H1 (cell line): ENCODE results near the gene APP. TPM values are rescaled to one million over a fixed set of nuclear protein-coding genes. Genes with fewer than 3 reads are reported as not detected.

Source experiments
- CTCF ChIA-PET: fragments of 300-600 bp; sonication (Branson Sonifier 250); formaldehyde crosslinking; loops from one replicate; lab custom pipeline; 2021; ENCODE audit not compliant: partially characterized antibody; lab: Charles Lee
- POLR2A ChIA-PET: fragments of 300-600 bp; sonication (Branson Sonifier 250); formaldehyde crosslinking; loops from one replicate; lab custom pipeline; 2021; ENCODE audit warnings: inconsistent platforms; ENCODE audit not compliant: partially characterized antibody; lab: Charles Lee
- DNase-seq, 2 experiments: peaks; one replicate each; pipeline versions ENCODE4 v3.0.0 to v3.0.0-alpha.2; 2010 to 2022; ENCODE audit warnings: low spot score in 2 of 2, low read depth in 1 of 2, mixed read lengths in 1 of 2
- FAIRE-seq: peaks from 2 replicates; lab custom pipeline; 2011; peaks lifted over from hg19 to GRCh38; lab: Jason Lieb, UNC
- H2AFZ ChIP-seq: 2 replicates; pipeline ENCODE4 v1.8.1; 2012; ENCODE audit warnings: low read length, inconsistent platforms
- H2AK5ac ChIP-seq: 2 replicates; pipeline ENCODE4 v1.6.1; 2013; ENCODE audit warnings: low read depth, low read length
- H2BK120ac ChIP-seq: replicated peaks from 2 replicates; pipeline ENCODE3; 2013; ENCODE audit warnings: low read depth, low read length, inconsistent platforms
- H2BK12ac ChIP-seq: 2 replicates; pipeline ENCODE4 v1.6.1; 2013; ENCODE audit warnings: low read depth, low read length
- H2BK15ac ChIP-seq: 2 replicates; pipeline ENCODE4 v1.6.1; 2013; ENCODE audit warnings: low read length
- H2BK20ac ChIP-seq: 2 replicates; pipeline ENCODE4 v1.6.1; 2013; ENCODE audit warnings: low read length
- H2BK5ac ChIP-seq: 2 replicates; pipeline ENCODE4 v1.6.1; 2013; ENCODE audit warnings: low read depth, low read length
- H3K14ac ChIP-seq: 2 replicates; pipeline ENCODE4 v1.6.1; 2013; ENCODE audit warnings: inconsistent platforms; ENCODE audit not compliant: insufficient read length
- H3K18ac ChIP-seq: 2 replicates; pipeline ENCODE4 v1.6.1; 2013; ENCODE audit warnings: low read length; ENCODE audit errors: extremely low read depth
- H3K23ac ChIP-seq: 2 replicates; pipeline ENCODE4 v1.6.1; 2013; ENCODE audit warnings: inconsistent platforms; ENCODE audit not compliant: insufficient read length
- H3K23me2 ChIP-seq: 2 replicates; pipeline ENCODE4 v1.6.1; 2013; ENCODE audit warnings: low read depth, low read length
- H3K27ac ChIP-seq: 2 replicates; pipeline ENCODE4 v1.6.1; 2011; ENCODE audit warnings: low read depth, low read length, inconsistent platforms
- H3K27me3 ChIP-seq, 4 experiments: replicated peaks in 1 of 4; 1 replicate in 1 of 4; 2 replicates in 3 of 4; pipeline versions ENCODE4 v1.6.1 to v1.8.1; 2011 to 2013; ENCODE audit warnings: low read length in 3 of 4, mild to moderate bottlenecking in 3 of 4, inconsistent platforms in 2 of 4, mixed read lengths in 2 of 4, moderate library complexity in 1 of 4; ENCODE audit not compliant: control insufficient read depth in 3 of 4, insufficient read depth in 3 of 4; ENCODE audit errors: extremely low read depth in 1 of 4
- H3K36me3 ChIP-seq, 4 experiments: 2 replicates each; pipeline versions ENCODE4 v1.6.1 to v1.8.1; 2011 to 2013; ENCODE audit warnings: mild to moderate bottlenecking in 4 of 4, low read length in 3 of 4, moderate library complexity in 2 of 4, control low read depth in 1 of 4, inconsistent platforms in 1 of 4; ENCODE audit not compliant: insufficient read depth in 4 of 4, control insufficient read depth in 2 of 4
- H3K4ac ChIP-seq: replicated peaks from 2 replicates; pipeline ENCODE3; 2013; ENCODE audit warnings: low read length, low read depth, mixed read lengths, inconsistent platforms; ENCODE audit not compliant: insufficient read length
- H3K4me1 ChIP-seq, 4 experiments: replicated peaks in 1 of 4; 1 replicate in 1 of 4; 2 replicates in 3 of 4; pipeline versions ENCODE4 v1.6.1 to v1.8.1; 2011 to 2013; ENCODE audit warnings: low read length in 3 of 4, inconsistent platforms in 2 of 4, mixed read lengths in 1 of 4; ENCODE audit not compliant: insufficient read depth in 4 of 4, control insufficient read depth in 3 of 4
- H3K4me2 ChIP-seq, 2 experiments: 2 replicates each; pipeline versions ENCODE4 v1.6.1 to v1.8.1; 2011 to 2013; ENCODE audit warnings: low read depth in 2 of 2, low read length in 2 of 2, control low read depth in 1 of 2, inconsistent platforms in 1 of 2, mild to moderate bottlenecking in 1 of 2; ENCODE audit not compliant: insufficient read depth in 1 of 2
- H3K4me3 ChIP-seq, 4 experiments: fragments of 200-600, 300-600 bp in 1 of 4; sonication (generic), shearing (Covaris generic), sonication (Bioruptor Twin) in 1 of 4; 2 replicates each; pipeline versions ENCODE4 v1.5.1 to v1.8.1; 2011 to 2016; ENCODE audit warnings: low read length in 4 of 4, low read depth in 3 of 4, control low read depth in 2 of 4, inconsistent platforms in 2 of 4, mild to moderate bottlenecking in 2 of 4, mixed read lengths in 1 of 4, moderate library complexity in 1 of 4; ENCODE audit not compliant: insufficient read depth in 2 of 4; ENCODE audit errors: extremely low read depth in 1 of 4
- H3K56ac ChIP-seq: replicated peaks from 2 replicates; pipeline ENCODE3; 2013; ENCODE audit warnings: low read depth, mild to moderate bottlenecking, mixed read lengths, low read length, inconsistent platforms; ENCODE audit not compliant: insufficient read length
- H3K79me1 ChIP-seq: 2 replicates; pipeline ENCODE4 v1.6.1; 2013; ENCODE audit warnings: low read depth, low read length, control low read depth
- H3K79me2 ChIP-seq, 2 experiments: 2 replicates each; pipeline versions ENCODE4 v1.6.1 to v1.8.1; 2012 to 2013; ENCODE audit warnings: low read length in 2 of 2, mild to moderate bottlenecking in 2 of 2, inconsistent platforms in 1 of 2; ENCODE audit not compliant: insufficient read depth in 2 of 2, control insufficient read depth in 1 of 2
- H3K9ac ChIP-seq, 4 experiments: replicated peaks in 1 of 4; 1 replicate in 1 of 4; 2 replicates in 3 of 4; pipeline versions ENCODE4 v1.6.1 to v1.8.1; 2011 to 2013; ENCODE audit warnings: low read depth in 3 of 4, low read length in 3 of 4, control low read depth in 2 of 4, mild to moderate bottlenecking in 2 of 4, moderate library complexity in 2 of 4, inconsistent platforms in 1 of 4; ENCODE audit errors: extremely low read depth in 1 of 4
- H3K9me3 ChIP-seq, 2 experiments: 2 replicates each; pipeline versions ENCODE4 v1.6.1 to v1.8.1; 2012 to 2013; ENCODE audit warnings: mild to moderate bottlenecking in 2 of 2, moderate library complexity in 2 of 2, control low read depth in 1 of 2, inconsistent platforms in 1 of 2, low read depth in 1 of 2, low read length in 1 of 2, mixed read lengths in 1 of 2; ENCODE audit not compliant: insufficient read depth in 2 of 2
- H4K20me1 ChIP-seq, 2 experiments: replicated peaks in 1 of 2; 2 replicates each; pipeline versions ENCODE3 to v1.8.1; 2011 to 2013; ENCODE audit warnings: inconsistent platforms in 2 of 2, low read length in 2 of 2, mild to moderate bottlenecking in 1 of 2; ENCODE audit not compliant: insufficient read depth in 2 of 2, control insufficient read depth in 1 of 2
- H4K5ac ChIP-seq: 2 replicates; pipeline ENCODE4 v1.6.1; 2013; ENCODE audit warnings: low read length, low read depth, mixed read lengths, inconsistent platforms; ENCODE audit not compliant: insufficient read length
- H4K8ac ChIP-seq: 2 replicates; pipeline ENCODE4 v1.8.0; 2013; ENCODE audit warnings: mild to moderate bottlenecking, moderate library complexity, low read length, inconsistent platforms; ENCODE audit not compliant: insufficient read depth; ENCODE audit errors: extremely low read depth
- H4K91ac ChIP-seq: replicated peaks from 2 replicates; pipeline ENCODE3; 2013; ENCODE audit warnings: low read length, mixed read lengths, inconsistent platforms; ENCODE audit not compliant: insufficient read length
- GTF2F1 ChIP-seq: IDR thresholded peaks from 2 replicates; pipeline ENCODE4 v1.6.1; 2012; ENCODE audit warnings: low read depth, low read length, improper control_type of control experiment, borderline replicate concordance
- HDAC2 ChIP-seq, 2 experiments: fragments of 300-600 bp in 1 of 2; sonication (generic) in 1 of 2; IDR thresholded peaks; 2 replicates each; pipeline ENCODE4 v1.6.1; 2011 to 2012; ENCODE audit warnings: low read depth in 2 of 2, low read length in 2 of 2, mild to moderate bottlenecking in 2 of 2, moderate library complexity in 2 of 2, borderline replicate concordance in 1 of 2, inconsistent platforms in 1 of 2
- HDAC6 ChIP-seq: IDR thresholded peaks from one replicate; pipeline ENCODE4 v1.7.1; 2012; ENCODE audit warnings: low read depth, mild to moderate bottlenecking, inconsistent platforms, low read length, moderate library complexity
- RAD21 ChIP-seq, 2 experiments: IDR thresholded peaks in 1 of 2; conservative IDR thresholded peaks in 1 of 2; 2 replicates each; pipeline ENCODE4 v1.6.1; 2011; ENCODE audit warnings: low read depth in 2 of 2, low read length in 2 of 2, improper control_type of control experiment in 1 of 2, inconsistent platforms in 1 of 2, mild to moderate bottlenecking in 1 of 2, moderate library complexity in 1 of 2
- RNF2 ChIP-seq: fragments of 200-900, 300-1000 bp; sonication (generic); IDR thresholded peaks from 2 replicates; pipeline ENCODE4 v1.7.1; 2016; ENCODE audit warnings: borderline replicate concordance, low read depth, mild to moderate bottlenecking, antibody characterized with exemption, low read length; ENCODE audit not compliant: poor library complexity, severe bottlenecking; ENCODE audit errors: missing control alignments
- SIRT6 ChIP-seq: IDR thresholded peaks from one replicate; pipeline ENCODE4 v1.7.1; 2012; ENCODE audit warnings: low read length, inconsistent platforms
- TBP ChIP-seq: IDR thresholded peaks from 2 replicates; pipeline ENCODE4 v1.6.1; 2011; ENCODE audit warnings: low read depth, low read length, improper control_type of control experiment
- WGBS, 2 experiments: shearing (Covaris generic) in 1 of 2; methylation state at CpG; one replicate each; pipeline versions ENCODE4 v1.1.6 to v1.1.7; 2013 to 2015; ENCODE audit warnings: low lambda C conversion rate in 2 of 2, mixed read lengths in 2 of 2, inconsistent platforms in 1 of 2, low coverage in 1 of 2, missing lambda C conversion rate in 1 of 2; ENCODE audit not compliant: insufficient replicate concordance in 2 of 2, insufficient coverage in 1 of 2, insufficient read length in 1 of 2; ENCODE audit errors: extremely low coverage in 1 of 2, missing lambda C conversion rate in 1 of 2; 5-methylcytosine and 5-hydroxymethylcytosine counted together
- polyA plus RNA-seq, 7 experiments: library from polyadenylated mRNA; depleted of rRNA in 3 of 7; stranded (reverse) in 5 of 7; unstranded in 2 of 7; fragments of >200 nt in 5 of 7; fragments of 200-250 nt in 2 of 7; gene quantifications; 1 replicate in 5 of 7; 2 replicates in 1 of 7; 4 replicates in 1 of 7; pipeline versions ENCODE4 v1.2.1 to v1.2.3, GENCODE V29; 2011 to 2013; ENCODE audit warnings: missing spikeins in 2 of 7, mixed read lengths in 2 of 7
- total RNA-seq: library from RNA; stranded (reverse); fragmentation: NEBNext Ultra II Directional; extraction: Animal tissue kit (Norgen Biotek cat#: 25700); gene quantifications from 2 replicates; pipeline ENCODE4 v1.2.1, GENCODE V29; 2021
- TF ChIP-seq, protein P1 (sequence below): IDR thresholded peaks from 2 replicates; pipeline ENCODE4 v1.6.1; 2012; ENCODE audit warnings: inconsistent platforms
- TF ChIP-seq, protein P2 (sequence below), 3 experiments: IDR thresholded peaks; 1 replicate in 2 of 3; 2 replicates in 1 of 3; pipeline versions ENCODE4 v1.5.1 to v1.6.1; 2011; ENCODE audit warnings: low read length in 3 of 3, mild to moderate bottlenecking in 3 of 3, inconsistent platforms in 2 of 3, low read depth in 1 of 3, moderate library complexity in 1 of 3; ENCODE audit not compliant: insufficient read depth in 1 of 3; ENCODE audit errors: control extremely low read depth in 1 of 3

Gene APP
- total and polyA plus RNA-seq, 2 of the 8 experiments (the other 6 are each of a cell fraction or from before 2014, with no cell fraction given): 375 to 551 TPM

DNA sequence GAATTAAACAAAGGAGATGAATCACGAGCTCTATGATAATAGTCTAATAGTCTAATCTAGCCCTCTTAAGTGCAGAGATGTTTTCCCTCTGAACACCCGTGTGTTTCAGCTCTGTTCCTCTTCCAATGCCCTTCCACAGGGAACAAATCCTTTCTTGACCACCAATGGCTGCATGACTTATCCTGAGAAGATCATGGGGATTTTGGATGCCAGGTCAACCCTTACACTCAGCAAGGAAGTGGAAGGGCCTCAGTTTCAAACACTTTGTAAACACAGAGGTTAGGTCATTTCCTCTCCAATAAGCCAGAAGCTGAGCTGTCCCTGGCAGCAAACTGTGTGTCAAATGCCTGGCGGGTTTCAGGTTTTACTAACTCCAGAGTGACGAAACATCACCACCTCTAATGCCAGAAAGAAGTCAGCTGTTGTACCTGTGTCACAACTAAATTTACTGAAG is 235.8 kb downstream of the APP start:
- FAIRE-seq: no peak
- CTCF ChIA-PET: interaction anchor here (0.8 to 1.4 kb wide), 3 partner anchors 13 to 39 kb away, joined by 4 to 6 read pairs (median 4); no protein-coding TSS in a partner anchor
- TF ChIP-seq GTF2F1: no peak
- no peak for TF ChIP-seq RNF2
- no peak for TF ChIP-seq SIRT6
- TF ChIP-seq HDAC6: no peak
- no peak for TF ChIP-seq TBP
- TF ChIP-seq, protein P1, sequence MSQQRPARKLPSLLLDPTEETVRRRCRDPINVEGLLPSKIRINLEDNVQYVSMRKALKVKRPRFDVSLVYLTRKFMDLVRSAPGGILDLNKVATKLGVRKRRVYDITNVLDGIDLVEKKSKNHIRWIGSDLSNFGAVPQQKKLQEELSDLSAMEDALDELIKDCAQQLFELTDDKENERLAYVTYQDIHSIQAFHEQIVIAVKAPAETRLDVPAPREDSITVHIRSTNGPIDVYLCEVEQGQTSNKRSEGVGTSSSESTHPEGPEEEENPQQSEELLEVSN: no peak
- TF ChIP-seq, protein P2, sequence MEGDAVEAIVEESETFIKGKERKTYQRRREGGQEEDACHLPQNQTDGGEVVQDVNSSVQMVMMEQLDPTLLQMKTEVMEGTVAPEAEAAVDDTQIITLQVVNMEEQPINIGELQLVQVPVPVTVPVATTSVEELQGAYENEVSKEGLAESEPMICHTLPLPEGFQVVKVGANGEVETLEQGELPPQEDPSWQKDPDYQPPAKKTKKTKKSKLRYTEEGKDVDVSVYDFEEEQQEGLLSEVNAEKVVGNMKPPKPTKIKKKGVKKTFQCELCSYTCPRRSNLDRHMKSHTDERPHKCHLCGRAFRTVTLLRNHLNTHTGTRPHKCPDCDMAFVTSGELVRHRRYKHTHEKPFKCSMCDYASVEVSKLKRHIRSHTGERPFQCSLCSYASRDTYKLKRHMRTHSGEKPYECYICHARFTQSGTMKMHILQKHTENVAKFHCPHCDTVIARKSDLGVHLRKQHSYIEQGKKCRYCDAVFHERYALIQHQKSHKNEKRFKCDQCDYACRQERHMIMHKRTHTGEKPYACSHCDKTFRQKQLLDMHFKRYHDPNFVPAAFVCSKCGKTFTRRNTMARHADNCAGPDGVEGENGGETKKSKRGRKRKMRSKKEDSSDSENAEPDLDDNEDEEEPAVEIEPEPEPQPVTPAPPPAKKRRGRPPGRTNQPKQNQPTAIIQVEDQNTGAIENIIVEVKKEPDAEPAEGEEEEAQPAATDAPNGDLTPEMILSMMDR (IDR thresholded peaks at IDR 0.05; ENCODE audit: control extremely low read depth in 1 of 3, insufficient read depth in 1 of 3, low read depth in 1 of 3, low read length in 3 of 3): no peak
- TF ChIP-seq HDAC2 (IDR thresholded peaks at IDR 0.05; ENCODE audit: borderline replicate concordance in 1 of 2, low read depth in 2 of 2, low read length in 2 of 2): no peak
- TF ChIP-seq RAD21 (IDR thresholded peaks at IDR 0.05 in 1 of 2, conservative IDR thresholded peaks at IDR 0.05 in 1 of 2; ENCODE audit: low read depth in 2 of 2, low read length in 2 of 2): no peak

More for the DNA sequence above, 235.8 kb downstream of the APP start:
- DNase-seq: no peak
- Histone ChIP-seq H3K18ac (no peak overlapping the region), H4K20me1 (peaks cover 0 to 2% of the 10 kb centered on the region in 2 experiments), H3K4me1 (peaks cover 0 to 7% (median 4%) of the 10 kb centered on the region in 4 experiments; a peak in 3 of 7 replicates), H3K56ac (no peak overlapping the region), H4K8ac (no peak overlapping the region), H3K9ac (no peak overlapping the region), H3K23ac (no peak overlapping the region), H3K36me3 (no peaks in the 10 kb centered on the region), H3K4ac (no peak overlapping the region), H2BK120ac (no peak overlapping the region), H3K27me3 (no peaks in the 10 kb centered on the region), H4K91ac (no peak overlapping the region), H4K5ac (no peak overlapping the region), H3K9me3 (no peaks in the 10 kb centered on the region), H3K4me3 (no peak overlapping the region), H3K14ac (no peak overlapping the region), H2AFZ (no peak overlapping the region), H2BK12ac (no peak overlapping the region), H2BK15ac (no peak overlapping the region), H3K23me2 (no peaks in the 10 kb centered on the region), H2AK5ac (no peak overlapping the region), H2BK20ac (no peak overlapping the region), H3K27ac (no peak overlapping the region), H3K79me2 (peaks cover 0 to 4% of the 10 kb centered on the region in 2 experiments; a peak in 1 of 4 replicates), H3K4me2 (no peak overlapping the region), H2BK5ac (no peak overlapping the region), H3K79me1 (peaks cover 1% of the 10 kb centered on the region; the same call in 1 of the 2 replicates)
- 88% methylated on average over 4 of the region's 4 CpGs; no CpG with 5 or more reads in 1 of the 2 experiments for WGBS, 2 experiments
- POLR2A ChIA-PET: no interaction called here
